Measurements from ENCODE around the gene MED23. TPM values are rescaled to one million over a fixed set of nuclear protein-coding genes. Genes with fewer than 3 reads are reported as not detected.

MED23 gene
- total and polyA plus RNA-seq, 2 experiments from 2014 or later = 8.6 to 23.6 TPM

DNA sequence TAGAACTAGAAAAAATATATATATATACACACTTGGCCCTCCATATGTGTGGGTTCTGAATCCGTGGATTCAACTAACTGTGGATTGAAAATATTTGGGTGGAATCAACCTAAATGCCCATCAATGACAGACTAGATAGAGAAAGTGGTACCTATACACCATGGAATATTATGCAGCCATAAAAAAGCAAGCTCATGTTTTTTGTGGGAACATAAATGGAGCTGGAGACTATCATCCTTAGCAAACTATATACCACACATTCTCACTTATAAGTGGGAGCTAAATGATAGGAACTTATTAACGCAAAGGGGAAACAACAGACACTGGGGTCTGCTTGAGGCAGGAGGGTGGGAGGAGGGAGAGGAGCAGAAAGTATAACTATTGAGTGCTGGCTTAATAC lies 45.1 kb upstream of the MED23 start (continued):
- TF ChIP-seq ZNF462 (CRISPR knock-in tag; IDR thresholded peaks at IDR 0.05) (no peak), JUNB (IDR thresholded peaks at IDR 0.05; ENCODE audit: unreplicated experiment) (no peak), CTCF (conservative IDR thresholded peaks at IDR 0.05; ENCODE audit: low read depth in 2 of 2) (no peak), EZH2phosphoT487 (IDR thresholded peaks at IDR 0.05; ENCODE audit: unreplicated experiment) (no peak), CREB1 (CRISPR knock-in tag; IDR thresholded peaks at IDR 0.05; ENCODE audit: low read depth) (no peak), REST (IDR thresholded peaks at IDR 0.05; ENCODE audit: unreplicated experiment) (no peak)
